Myocyte (in vitro differentiated cells): ENCODE results near the gene ARMH1. TPM values are rescaled to one million over a fixed set of nuclear protein-coding genes. Genes with fewer than 3 reads are reported as not detected.
"Not testable (repeated sequence)": the region's sequence is repeated elsewhere in the genome, so short reads cannot be mapped to it uniquely, and the experiment has no call there.

ENCODE experiments used
- DNase-seq: peaks from one replicate; pipeline ENCODE4 v3.0.0-alpha.2; 2012; ENCODE audit warnings: low read depth
- total RNA-seq: library from RNA; depleted of rRNA; stranded (reverse); fragments of >200 nt; gene quantifications from 2 replicates; pipeline ENCODE4 v1.2.3, GENCODE V29; 2014

ARMH1 gene
- total RNA-seq, 1 donor from 2014 or later: 7.0 TPM

DNA sequence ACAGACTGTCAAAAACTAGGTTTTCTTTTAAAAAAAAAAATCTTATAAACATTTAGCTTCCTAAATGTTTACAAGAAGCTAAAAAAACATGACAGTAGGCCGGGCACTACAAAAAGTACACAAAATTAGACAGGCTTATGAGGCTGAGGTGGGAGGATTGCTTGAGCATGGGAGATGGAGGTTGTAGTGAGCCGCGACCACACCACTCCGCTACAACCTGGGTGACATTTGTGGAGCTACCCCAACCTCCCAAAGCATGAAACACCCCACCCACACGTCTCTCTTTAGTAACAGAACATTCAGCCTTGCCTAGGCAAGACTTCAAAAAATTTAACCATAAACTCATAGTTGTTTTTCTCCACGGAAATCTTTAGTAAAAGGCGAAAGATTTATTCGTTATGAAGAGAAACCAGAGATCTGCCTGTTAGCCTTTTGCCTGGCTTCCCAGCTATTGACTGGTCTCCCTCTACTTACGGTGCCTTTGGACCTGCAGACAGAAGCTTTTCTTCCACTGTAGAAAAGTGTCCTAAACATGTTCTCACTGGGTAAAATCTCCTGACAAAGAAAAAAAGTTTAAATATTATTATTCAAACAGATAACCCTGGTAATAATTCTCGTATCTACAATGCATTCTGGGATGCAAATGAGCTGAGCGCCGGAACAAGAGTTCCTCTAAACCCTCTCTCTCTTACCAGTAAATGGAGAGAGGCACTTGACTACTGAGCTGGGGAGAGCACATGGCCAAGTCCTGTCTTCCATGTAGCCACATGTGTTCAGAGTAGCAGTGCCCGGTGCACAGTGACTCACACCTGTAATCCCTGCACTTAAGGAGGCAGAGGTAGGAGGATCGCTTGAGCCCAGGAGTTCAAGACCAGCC is 47.2 kb downstream of the ARMH1 start:
- peak; percentile 85 for DNase-seq

DNA sequence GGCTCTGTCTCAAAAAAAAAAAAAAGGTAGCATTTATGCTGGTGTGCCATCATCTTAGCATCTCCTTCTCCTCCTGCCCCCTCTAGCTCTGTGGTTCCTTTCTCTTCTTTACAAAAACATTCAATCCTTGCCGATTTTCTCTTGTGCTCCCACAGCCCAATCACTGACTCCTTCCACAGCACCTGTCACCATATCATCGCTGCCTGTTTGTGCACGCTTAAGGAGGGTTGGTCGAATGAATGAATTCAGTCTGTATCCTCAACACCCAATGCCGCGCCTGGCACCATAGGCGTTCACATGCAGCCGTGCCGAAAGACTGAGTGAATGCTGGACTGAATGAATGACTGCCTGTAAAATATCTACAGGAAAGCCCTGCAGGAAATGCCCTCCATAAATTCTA is 48.5 kb downstream of the ARMH1 start:
- DNase-seq: no peak

GRCh38 chr1:44723496-44724295 is 49.2 kb downstream of the ARMH1 start:
- no peak for DNase-seq

DNA sequence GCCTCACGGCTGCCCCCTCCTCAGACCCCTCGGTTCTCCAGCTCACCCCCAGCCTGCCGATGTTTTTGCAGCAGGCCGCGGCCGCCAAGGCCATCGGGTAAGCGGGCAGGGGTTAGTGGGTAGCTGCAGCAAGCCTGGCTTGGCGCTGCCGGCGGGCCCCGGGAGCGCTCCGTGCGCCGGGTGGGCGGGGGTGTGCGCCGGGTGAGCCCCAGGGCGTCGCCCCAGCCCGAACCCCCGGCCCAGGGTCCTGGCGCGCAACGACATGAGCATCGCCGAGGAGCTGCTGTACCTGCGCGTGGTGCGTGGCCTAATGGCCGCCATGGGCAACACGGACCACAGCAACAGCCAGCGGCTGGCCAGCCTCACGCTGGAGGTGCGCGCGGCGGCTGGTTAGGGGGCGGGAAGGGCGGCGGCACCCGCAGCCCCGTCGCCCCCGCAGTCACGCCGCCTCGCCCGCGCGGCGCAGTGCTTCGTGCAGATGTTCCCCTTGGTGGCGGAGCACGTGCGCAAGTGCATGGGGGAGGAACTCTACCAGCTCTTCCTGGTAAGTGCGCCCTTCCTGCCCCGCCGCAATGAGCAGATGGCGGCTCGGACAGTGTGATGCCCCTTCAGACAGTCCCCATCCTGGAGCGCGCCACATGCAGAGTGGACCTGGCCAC is 49.9 kb downstream of the ARMH1 start:
- DNase-seq: no peak

GRCh38 chr1:44724955-44725698 is 50.6 kb downstream of the ARMH1 start:
- no peak for DNase-seq

- peak; percentile 97 for DNase-seq
Measured at GRCh38 chr1:44730741-44731512, 56.4 kb downstream of the ARMH1 start, which contains the start of gene RNU5D-1. RNU5D-1 (minus strand) TSS chr1:44731170.

DNA sequence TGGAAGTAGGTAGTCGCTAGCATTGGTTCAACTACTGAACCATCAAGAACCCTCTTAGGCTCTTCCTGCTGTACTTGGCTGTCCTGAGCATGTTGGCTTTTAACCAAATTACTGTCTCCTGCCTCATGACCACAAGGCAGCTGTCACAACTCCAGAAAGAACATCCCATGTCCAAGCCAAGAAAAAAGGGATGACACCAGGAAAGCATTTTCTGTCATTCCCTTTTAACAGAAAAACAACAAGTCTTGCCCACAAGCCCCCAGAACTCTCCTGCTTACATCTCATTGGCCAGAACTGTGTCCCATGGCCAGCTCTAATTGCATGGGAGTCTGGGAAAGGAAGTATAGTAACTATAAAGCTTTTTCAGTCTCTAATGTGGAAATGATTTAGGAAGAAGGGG is 58.9 kb downstream of the ARMH1 start:
- DNase-seq: peak; percentile 96

DNA sequence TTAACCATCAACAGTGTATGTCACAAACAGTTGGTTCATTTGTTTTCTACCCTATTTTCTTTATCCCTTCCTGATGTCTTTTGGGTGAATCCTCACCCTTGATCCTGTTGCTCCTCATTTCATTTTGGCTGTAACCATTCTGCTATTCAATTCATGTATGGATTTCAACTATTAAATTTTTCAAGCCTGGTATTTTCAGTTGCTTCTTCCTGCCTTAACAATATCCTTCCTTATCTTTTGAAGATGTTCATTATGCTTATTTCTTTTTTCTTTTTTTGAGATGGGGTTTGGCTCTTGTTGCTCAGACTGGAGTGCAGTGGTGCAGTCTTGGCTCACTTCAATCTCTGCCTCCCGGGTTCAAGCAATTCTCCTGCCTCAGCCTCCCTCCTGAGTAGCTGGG is 59.3 kb downstream of the ARMH1 start:
- no peak for DNase-seq

DNA sequence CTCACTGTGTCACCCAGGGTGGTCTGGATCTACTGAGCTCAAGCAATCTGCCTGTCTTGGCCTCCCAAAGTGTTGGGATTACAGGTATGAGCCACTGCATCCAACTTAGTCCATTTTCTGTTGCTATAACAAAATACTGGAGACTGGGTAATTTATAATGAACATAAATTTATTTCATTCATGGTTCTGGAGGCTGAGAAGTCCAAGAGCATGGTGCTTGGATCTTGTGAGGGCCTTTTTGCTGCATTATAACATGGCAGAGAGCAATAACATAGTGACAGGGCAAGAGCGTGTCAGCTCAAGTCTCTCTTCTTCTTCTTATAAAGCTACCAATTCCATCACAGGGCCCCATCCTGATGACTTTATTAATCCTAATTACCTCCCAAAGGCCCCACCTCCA is 61.5 kb downstream of the ARMH1 start:
- DNase-seq: no peak

- DNase-seq: not testable (repeated sequence)
Measured at GRCh38 chr1:44738953-44739306, 64.4 kb downstream of the ARMH1 start.

- peak; percentile 98 for DNase-seq
Measured at GRCh38 chr1:44739307-44740178, 65.0 kb downstream of the ARMH1 start, which contains the start of gene KIF2C. KIF2C (plus strand) TSS chr1:44739837; CDS start chr1:44739933, 96 bp downstream.

DNA sequence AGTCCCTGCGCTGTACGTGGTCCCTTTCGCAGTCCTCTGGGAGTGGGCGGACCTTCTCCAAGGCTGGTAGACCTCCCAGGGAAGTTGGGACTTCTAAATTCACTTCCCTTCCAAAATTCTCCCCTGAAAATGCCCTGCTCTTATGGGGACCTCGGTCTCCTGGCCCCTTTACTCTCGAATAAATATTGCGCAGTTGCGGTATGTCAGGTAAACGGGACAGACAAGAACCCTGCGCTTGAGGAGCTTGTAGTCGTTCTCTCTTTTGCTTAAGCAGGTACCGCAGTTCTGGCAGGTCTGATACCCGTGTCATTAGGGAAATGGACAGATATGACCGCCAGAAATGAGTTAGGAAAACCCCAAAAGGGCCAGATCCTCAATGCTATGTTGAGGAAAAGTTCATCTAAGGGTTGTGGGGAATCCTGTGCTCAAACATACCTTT is 65.7 kb downstream of the ARMH1 start:
- DNase-seq: no peak

GRCh38 chr1:44743211-44743610 is 68.7 kb downstream of the ARMH1 start:
- no peak for DNase-seq

DNA sequence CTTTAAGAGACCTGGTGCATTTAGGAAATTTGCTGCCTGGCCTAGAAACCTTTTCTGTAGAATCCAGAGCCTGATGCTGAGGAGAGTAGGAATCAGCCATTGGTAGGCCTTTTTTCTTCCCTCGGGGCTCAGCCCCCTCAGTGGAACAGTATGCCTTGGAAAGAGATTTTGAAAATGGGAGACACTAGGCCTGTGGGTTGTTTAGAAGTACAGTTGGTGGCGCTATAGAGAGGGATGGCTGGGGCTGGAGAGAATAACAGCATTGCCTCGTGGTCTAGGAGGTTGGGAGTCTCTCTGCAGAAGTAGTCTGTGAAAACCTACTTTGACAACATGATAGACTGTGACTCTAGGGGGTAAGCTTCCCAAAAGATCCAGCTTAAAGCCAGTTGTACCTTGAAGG is 73.4 kb downstream of the ARMH1 start:
- DNase-seq: no peak

DNA sequence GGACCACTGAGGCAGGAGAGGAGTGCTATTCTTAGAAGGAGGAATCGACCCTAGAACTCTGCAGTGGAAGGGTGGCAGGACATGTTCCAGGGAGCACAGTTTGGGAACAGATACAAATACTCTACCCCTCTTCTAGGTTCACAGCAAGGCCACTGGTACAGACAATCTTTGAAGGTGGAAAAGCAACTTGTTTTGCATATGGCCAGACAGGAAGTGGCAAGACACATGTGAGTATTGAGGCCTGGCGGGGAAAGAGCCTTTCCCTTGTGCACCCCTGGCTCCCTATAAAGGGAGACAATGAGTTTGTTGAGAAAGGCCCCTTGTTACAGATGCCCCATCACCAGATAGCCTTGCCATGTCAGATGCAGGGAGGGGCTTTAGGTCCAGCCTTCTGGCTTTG is 82.9 kb downstream of the ARMH1 start:
- DNase-seq: no peak

GRCh38 chr1:44759077-44759476 is 84.6 kb downstream of the ARMH1 start:
- peak; percentile 86 for DNase-seq

- no peak for DNase-seq
Measured at GRCh38 chr1:44760876-44761275, 86.4 kb downstream of the ARMH1 start.

GRCh38 chr1:44766421-44766820 is 91.9 kb downstream of the ARMH1 start:
- not testable (repeated sequence) for DNase-seq
